GM18517 (cell line): ENCODE measurements around the gene ATP2B2.

ENCODE experiments used
- ATAC-seq: cut with Tn5 transposase; IDR thresholded peaks from one replicate; pipeline ENCODE4 v1.9.1; 2021; ENCODE audit warnings: mild to moderate bottlenecking, moderate library complexity; ENCODE audit not compliant: unreplicated experiment

Gene ATP2B2

DNA sequence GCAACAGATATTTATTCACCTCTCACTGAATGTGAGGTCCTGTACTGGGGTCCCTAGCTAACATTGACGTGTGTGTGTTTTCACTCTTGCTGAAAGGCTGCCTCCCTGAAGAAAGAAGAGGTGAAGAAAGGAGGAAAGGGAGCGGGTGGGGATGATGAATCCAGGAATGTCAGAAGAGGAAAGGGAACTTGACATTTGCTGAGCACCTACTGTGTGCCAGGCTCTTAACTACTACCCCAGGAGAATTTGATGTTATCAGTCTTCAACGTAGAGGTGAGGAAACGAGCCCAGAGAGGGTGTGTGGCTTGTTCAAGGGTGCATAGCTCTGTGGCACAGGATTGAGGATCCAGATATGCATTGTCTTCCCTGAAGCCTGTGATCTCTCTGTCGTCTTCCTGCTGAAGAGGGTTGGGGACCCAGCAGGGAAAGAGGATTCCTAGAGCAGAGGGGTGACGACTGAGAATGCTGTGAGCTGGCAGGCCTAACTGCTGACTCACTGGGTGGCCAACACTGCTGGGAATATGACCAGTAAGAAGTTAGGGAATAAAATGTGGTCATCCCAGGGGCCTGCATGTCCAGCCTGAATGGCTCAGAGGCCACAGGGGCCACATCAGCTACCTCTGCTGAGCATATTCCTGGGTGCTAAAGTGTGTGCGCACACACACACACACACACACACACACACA lies 6.6 kb upstream of the ATP2B2 start:
- no peak for ATAC-seq

DNA sequence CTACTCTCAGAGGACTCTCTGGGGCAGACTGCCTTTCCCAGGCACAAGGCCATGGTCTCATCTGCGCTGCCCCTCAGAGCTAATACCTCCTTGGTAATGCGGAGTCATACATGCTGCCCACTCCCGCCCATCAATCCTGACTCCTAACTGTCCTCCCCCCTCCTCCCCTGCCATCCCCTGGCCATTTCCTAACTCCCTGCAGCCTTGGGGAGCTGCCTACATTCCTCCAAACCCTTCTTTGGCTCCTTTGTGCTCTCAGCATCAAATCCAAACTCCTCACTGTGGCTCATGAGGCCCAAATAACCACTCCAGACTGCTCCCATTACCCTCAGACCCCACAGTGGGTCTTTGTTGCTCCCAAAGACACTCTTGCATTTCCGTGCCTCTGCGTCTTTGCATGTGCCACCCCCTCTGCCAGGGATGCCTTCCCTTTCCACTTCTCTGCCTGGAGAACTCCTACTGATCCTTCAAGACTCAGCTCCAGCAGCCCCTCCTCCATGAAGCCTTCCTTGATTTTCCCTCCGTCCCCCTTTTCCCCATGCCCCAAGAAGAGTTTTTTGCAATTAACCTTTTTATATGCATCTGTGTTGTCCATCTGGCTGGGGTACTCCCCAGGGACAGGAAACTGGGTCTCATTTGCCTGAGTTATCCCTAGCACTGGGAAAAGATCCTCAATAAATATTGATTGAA lies 5.5 kb upstream of the ATP2B2 start:
- no peak for ATAC-seq

DNA sequence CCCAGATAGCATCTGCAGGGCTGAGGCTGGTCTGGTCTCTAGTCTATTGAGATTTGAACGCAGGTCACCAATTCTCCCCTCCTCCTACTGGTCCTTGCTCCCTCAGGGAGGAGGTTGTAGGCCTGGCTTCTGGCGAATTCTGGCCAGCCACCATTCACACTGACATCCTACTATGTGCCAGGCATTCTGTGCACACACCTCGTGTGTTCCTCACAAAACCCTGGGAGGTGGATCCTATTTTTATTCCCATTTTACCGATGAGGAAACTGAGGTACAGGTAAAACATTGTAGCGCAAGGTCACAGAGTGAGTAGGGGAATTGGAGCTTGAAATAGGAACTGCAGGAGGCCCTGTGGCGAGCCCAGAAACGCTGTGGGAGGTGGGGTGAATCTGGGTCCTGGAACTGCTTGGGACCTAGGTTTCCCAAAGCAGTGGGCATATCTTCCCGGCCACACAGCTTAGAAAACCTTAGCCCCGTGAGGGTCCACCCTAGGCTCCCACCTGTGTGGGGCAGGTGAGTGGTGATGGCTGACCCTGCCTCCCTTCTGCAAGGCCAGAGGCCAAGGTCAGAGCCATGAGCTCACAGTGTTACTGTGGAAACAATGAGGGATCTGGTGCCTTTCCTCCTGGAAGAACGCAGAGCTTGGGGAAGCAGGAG lies 4.8 kb upstream of the ATP2B2 start:
- ATAC-seq, result no peak

DNA sequence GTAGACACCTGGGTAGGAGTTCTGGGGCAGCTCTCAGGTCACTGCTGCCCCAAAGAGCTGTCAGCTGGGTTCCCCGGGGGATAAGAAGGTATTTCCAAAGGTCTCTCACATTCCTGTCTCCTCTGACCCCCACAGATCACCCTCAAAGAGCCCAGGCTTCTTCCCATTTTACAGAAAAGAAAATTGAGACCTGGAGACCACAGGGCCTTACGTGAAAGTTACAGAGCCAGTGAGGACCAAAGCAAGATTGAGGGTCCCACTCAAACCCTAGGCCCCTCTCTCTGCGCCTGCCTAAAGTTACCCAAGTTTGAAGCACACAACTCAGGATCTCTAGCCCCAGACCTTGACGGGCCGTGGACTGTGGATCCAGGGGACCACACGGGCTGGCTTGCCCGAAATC lies 3.9 kb upstream of the ATP2B2 start:
- no peak for ATAC-seq

DNA sequence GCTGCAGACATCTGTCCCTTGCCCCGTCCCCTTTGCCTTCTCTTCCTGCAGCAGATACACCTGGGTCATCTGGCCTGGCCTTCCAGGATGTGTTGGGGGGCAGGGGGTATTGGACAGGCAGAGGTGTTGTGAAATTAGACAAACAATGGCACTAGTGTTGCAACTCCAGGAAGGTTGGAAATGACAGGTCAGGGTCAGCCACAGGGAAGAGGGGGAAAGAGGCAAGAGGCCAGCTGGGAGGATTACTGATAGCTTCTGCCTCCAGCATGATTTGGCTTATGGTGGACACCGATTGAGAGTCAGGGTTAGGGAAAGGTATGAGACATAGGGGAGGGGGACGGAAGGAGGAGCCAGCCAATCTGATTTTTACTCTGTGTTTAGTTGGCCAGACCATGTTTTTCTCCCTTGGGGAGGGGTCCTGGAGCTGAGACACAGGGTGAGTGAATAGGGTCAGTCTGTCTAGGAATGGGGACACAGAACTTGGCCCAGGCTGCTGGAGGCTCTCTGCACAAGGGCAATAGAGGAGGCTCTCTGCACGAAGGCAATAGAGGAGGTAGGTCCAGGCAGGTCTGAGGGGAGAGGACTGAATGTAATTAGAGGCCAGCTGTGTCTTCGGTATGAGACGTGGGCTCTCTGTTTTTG lies 3.4 kb upstream of the ATP2B2 start:
- no peak for ATAC-seq

DNA sequence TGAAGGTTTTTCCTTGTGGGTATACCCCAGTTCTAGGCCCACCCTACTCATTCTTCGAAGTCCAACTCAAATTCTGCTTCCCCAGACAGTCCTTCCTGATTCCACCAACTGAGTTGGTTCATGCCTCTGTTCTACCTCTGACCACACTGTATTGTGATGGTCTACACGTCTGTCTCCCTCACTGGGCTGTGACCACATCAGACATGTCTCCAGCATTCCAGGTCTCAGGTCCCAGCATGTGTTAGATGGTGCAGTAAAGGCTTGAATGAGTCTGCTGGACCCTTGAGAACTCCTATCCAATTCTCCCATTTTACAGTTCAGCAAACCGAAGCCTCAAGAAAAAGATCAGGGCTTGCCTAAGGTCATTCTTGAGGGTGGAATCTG lies 2.8 kb upstream of the ATP2B2 start:
- no peak for ATAC-seq

DNA sequence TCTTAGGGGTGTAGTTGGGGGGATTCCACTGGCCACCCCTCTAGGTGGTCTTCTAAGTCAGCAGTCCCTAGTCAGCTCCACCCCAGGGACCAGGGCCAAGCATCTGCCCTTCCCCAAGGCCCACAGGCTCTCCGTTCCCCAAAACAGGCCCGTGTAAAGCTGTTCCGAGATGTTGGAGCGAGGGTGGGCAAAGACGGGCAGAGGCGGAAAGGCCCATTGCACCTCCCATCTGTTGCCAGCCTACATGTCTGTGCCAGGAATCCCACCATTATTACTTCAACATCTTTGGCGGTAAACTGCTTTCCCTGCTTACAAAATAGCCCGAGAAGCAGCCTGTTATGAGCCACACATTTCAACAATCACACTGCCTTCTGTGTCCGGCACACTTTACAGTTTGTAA lies 1.9 kb upstream of the ATP2B2 start:
- no peak for ATAC-seq

DNA sequence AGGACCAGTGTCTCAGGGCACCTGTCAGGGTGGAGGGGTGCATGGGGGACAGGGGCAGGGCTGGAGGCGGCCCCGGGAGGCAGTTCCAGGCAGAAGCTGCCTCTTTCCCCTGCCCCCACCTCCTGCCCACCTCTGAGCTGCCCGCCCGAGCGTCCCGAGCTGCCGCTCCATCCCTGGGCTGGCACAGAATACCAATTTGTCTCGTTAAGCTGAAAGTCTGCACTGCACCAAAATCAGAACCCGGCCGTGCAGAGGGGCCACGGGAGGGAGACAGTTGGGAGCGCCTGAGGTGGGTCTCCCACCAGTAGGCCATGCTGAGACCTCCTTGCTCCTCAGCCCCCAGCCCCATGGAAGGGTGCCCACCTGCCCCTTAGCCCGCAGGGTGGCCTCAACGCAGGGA lies 1.3 kb upstream of the ATP2B2 start:
- ATAC-seq, result no peak

DNA sequence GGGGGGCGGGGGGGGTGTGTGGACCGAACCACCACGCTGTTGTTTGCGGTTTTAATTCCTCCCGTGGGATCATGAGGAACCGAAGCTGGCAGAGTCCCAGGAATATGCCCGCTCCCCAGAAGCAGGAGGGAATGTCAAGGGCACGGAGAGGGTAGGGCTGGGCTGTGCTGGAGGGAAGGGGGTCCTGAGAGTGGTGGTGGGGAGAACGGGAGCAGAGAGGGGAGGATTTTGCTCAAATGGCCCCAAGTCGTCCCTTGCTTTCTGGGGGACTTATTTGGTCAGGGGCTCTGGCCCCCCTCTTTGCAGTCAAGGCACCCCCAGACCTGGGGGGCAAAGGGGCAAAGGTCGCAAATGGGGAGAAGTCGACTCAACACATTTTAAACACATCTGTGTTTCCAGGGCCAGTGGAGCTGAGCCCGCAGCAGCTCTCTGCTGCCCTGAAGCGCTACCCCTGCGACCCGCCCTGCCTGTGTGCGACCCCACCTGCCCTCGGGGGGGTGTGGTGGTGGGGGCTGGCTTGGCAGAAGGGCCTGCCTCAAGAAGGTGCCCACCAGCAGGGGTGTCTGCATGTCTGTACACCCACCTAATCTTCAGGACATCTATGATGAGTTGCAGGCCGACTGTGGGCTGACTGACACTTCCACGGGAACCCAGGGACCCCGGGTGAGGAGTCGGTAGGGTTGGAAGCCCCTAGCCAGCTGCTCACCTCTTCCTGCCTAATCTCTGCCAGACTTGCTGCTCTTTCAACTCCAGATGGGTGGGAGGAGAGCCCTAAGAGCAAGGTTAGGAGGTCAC lies 602 bp upstream of the ATP2B2 start:
- ATAC-seq, result no peak

DNA sequence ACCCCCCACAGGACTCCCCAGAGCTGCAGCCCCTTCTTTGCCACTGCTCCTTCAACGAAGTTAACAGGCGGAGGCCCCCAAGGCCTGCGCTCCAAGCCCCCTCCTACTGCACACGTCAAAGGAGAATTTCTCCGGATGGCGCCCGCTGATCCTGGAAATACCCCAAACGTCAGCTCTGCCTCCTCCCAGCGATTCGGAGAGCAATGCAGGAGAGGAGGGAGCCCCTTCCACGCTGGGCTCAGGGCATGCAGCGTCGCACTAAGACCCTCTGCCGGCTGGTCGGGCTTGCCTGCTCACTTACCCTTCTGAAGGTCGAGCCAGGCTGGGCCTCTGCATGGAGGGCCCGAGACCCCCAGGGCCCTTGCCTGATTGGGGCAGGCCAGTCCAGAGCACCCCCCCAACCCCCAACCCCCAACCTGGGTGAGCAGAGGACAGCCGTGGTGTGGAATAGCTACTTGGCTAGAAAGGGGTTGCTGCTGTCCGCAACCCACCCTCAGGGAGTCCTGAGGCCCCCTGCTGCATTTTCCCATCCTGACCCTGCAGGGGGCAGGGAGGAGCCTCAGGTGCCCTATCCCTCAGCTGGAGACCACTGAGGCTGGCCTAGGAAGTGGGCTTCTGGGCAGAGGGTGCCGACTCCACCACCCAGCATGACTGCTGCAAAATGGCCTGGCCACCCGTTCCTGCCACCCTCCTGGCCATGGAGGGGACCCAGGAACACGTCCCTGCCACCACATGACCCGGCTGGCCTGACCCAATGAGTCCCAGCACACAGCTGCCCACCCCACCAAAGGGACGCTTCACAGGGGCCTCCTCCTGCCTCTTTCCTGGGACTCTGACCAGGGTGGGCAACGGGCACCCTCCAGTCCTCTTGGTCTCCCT lies 976 bp downstream of the ATP2B2 start:
- ATAC-seq, result no peak

DNA sequence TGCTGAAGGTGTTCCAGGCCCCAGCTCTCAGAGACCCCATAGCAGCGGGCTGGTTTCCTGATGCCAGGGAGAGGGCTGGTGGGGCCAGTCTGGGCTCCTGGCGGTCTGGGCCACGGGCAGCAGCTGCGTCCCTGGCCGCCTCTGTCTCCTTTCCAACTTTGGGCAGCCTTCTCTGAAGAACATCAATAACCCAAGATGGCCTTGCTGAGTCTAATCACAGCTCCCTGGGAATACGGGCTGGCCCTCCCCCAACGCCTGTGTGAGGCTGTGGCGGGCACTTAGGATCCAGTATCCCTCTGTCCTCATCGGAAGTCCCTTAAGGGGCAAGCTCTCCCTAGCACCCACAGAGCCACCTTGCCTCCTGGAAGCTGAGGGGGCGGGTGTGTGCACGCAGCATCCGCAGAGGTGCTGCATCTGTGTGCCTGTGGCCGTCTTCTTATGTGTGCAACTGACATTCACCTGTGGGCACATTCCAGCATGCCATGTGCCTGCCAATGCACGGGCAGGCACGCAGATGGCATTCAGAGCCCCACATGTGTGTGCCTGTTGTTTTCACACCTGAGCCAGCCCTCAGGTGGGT lies 2.1 kb downstream of the ATP2B2 start:
- no peak for ATAC-seq

DNA sequence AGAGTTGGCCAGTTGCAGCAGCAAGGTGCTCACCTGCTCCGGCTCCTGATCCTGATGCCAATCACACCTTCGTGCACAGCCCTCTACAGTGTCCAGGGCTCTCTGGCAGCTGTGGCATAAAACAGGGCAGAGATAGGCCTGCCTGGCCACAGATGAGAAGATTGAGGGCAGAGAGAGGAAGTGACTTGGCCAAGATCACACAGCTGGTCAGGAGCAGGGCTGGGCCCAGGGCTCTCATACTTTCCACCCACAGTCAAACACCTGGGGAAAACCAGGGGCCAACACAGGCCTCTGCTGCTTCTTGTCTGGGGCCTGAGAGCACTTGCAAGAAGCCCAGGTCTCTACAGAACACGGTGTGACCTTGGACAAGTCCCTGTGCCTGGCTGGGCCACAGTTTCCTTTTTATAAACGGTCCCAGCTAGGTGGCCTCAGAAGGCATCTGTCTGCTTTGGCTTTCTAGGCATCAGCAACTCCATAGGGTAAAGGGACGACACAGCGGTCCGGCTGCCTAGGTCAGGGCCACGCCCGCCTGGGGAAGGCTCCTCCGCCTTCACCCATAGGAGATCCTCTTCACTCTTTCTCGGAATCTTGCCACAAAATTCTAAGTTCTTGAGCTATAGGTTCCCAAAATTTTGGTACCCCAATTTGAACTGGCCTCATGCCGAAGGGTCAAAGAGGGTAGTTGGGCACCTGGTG lies 3.1 kb downstream of the ATP2B2 start:
- ATAC-seq, result no peak

DNA sequence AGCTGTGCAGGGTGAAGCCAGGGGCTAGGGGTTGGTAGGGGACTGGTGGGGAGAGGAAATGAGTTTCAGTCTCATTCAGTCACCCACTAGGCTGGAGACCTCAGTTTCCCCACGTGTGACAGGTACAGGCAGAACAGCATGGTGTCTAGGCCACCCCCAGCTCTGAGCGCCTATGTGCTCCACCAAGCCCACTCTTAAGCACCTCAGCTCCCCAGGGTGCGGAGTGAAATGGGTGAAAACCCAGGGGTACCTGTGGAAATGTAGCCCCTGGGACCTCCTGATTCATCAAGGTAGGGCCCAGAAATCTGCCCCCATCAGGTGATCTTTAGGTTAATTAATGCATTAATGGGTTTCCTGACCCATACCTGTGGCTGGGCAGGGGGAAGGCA lies 3.7 kb downstream of the ATP2B2 start:
- ATAC-seq, result no peak

DNA sequence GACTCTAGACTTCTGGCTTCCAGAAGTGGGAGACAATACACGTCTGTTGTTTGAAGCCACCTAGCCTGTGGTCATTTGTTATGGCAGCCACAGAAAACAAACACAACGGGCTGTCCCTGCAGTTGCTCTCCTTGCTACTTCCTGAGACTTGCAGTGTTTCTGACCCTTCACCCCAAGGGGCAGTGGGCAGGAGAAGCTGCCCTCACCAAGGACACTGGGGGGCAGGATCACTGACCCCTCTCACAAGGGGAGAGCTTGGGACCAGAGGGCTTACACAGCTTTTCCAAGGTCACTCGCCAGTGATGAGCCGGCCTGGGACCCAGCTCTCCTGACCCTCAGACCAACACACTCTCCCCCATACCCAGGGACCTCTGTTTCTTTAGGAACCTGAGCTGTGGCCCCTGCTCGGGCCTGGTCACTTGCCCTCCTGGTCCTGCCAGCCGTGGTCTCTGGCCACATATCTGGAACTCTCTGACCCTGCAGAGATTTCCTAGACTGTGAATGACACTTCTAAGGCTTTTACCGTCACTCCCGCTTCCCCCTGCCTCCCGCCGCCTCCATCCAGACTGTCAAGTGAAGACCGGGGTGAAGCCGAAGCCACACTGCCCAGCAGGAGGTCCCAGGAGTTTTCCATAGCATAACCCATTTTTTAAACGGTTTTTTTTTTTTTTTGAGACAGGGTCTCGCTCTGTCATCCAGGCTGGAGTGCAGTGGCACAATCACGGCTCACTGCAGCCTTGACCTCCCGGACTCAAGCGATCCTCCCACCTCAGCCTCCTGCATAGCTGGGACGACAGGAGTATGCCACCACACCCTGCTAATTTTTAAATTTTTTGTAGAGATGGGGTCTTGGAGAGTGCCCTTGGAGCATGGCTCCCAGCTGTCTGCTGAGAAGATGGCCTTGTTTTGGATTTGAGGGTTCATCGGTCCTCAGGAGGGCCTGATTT lies 4.4 kb downstream of the ATP2B2 start:
- ATAC-seq, result no peak

DNA sequence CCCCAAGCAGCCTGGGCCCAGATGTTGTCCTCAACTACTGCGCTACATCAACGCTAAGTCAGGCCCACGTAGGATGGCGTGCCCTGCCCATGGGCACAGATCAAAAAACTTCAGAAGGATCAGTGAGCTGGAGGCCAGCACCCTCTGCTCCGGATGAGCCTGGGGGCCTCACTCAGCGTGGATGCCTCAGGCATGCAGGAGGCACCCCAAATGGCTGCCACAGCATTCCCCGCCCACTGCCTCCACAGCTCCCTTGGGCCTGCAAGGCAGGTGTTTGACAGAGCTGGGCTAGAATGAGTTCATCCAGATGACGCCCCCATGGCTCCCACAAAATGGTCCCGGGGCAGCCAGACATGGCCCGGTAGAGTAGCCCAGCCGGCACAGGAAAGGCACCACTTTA lies 7.1 kb downstream of the ATP2B2 start:
- ATAC-seq, result no peak

DNA sequence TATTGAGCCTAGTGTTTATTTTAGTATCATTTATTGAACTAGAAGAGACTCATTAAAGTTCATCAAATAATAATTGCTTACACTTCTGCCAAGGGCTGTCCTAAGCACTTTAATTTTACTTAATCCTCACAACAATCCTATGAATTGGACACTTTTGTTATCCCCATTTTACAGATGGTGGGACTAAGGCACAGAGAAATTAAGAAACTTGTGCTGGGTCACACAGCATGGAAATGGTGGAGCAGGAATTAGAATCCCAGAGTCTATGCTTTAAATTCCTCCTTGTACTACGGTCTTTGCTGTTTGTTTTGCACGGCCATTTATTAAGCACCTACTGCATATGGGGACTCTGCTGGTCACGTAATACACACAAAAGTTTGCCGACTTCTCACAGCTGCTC lies 7.9 kb downstream of the ATP2B2 start:
- no peak for ATAC-seq

DNA sequence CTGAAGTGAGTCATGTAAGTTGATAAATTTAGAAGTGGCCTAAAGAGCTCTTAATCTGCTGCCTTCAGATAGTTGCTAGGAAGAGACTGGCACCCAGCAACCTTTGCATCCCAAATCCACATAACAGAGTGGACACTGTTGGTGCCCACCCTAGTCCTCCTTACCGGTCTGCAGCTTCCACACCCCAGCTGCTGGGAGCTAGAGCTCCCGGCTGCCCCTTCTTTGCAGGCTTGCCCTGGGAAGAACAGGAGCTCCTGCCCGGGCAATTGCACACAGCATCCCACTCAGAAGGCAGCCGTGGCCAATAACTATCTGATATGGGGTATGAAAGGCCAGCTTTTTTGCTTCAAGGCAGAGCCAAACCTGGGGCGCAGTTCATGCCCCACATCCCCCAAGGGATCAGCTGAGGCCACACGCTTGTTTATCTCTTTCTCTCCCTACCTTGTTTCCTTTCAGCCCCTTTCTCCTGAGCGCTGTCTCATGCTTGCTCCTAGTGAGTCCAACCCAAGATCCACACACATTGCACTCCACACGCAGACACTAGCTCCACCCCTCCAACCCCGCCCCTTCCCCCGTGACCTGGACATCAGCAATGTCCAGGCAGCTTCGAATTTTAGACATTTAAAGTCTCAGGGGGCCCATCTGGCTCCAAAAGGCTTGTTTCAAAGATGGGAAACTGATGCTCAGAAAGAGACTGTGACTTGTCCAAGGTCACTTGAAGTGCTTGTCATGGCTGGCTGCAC lies 9.1 kb downstream of the ATP2B2 start:
- no peak for ATAC-seq
